Astrocyte of the cerebellum (primary cell): ENCODE results near the gene SMIM22.

Experiments used
- DNase-seq: peaks from one replicate; pipeline ENCODE4 v3.0.0-alpha.2; 2011; ENCODE audit warnings: low read depth
- H3K4me3 ChIP-seq: 2 replicates; pipeline ENCODE4 v1.5.1; 2011; ENCODE audit warnings: mild to moderate bottlenecking, low read depth, low read length, moderate library complexity
- in situ Hi-C: cut with HindIII; loops from 2 replicates; pipeline ENCODE4 v1.10.0; 2017; ENCODE audit warnings: low sequenced_read_pairs
- TF ChIP-seq, protein P1 (sequence below): IDR thresholded peaks from 2 replicates; pipeline ENCODE4 v1.5.1; 2012; ENCODE audit warnings: low read length, low read depth, moderate library complexity, mild to moderate bottlenecking; ENCODE audit errors: missing control alignments

The SMIM22 gene, protein sequence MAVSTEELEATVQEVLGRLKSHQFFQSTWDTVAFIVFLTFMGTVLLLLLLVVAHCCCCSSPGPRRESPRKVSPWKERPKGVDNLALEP

DNA sequence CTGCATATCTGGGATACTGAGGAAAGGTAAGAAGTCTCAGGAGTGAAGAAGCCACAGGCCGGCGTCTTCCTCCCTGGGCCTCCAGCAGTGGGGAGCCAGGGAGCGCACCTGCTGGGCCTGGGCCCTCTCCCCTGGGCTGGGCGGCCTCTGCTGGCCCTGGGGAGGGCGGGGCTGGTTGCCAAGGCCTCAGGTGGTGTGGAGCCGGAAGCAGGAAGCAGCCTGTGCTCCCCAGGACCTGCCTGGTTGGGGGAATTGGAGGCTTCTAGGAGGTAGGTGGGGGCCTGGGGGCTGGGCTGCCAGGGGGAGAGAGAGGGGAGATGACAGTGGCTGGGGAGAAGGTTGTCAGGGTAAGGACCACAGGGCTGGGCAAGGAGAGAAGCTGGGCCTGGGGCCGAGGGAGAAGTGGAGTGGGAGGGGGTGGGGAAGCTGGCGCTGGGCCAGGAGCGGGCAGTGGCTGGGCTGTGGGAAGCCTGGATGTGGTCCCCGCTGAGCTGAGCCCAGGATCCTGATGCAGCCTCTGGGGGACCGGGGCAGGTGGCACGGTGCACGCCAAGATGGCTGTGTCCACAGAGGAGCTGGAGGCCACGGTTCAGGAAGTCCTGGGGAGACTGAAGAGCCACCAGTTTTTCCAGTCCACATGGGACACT, at the start of gene SMIM22:
Gene SMIM22 (plus strand): TSS at position 189 of the 647 bp plus-strand sequence. CDS start 366 bp downstream, at position 555.
- H3K4me3 ChIP-seq = no peak within 1 kb of the TSS
- in situ Hi-C loops = no loop called here
- no peak for DNase-seq
- TF ChIP-seq, protein P1, sequence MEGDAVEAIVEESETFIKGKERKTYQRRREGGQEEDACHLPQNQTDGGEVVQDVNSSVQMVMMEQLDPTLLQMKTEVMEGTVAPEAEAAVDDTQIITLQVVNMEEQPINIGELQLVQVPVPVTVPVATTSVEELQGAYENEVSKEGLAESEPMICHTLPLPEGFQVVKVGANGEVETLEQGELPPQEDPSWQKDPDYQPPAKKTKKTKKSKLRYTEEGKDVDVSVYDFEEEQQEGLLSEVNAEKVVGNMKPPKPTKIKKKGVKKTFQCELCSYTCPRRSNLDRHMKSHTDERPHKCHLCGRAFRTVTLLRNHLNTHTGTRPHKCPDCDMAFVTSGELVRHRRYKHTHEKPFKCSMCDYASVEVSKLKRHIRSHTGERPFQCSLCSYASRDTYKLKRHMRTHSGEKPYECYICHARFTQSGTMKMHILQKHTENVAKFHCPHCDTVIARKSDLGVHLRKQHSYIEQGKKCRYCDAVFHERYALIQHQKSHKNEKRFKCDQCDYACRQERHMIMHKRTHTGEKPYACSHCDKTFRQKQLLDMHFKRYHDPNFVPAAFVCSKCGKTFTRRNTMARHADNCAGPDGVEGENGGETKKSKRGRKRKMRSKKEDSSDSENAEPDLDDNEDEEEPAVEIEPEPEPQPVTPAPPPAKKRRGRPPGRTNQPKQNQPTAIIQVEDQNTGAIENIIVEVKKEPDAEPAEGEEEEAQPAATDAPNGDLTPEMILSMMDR = no peak

GRCh38 chr16:4746215-4746614, 49.0 kb upstream of the SMIM22 start:
- in situ Hi-C loops = no loop called here
- H3K4me3 ChIP-seq = no peak overlapping the region
- TF ChIP-seq, protein P1 = no peak
- no peak for DNase-seq

DNA sequence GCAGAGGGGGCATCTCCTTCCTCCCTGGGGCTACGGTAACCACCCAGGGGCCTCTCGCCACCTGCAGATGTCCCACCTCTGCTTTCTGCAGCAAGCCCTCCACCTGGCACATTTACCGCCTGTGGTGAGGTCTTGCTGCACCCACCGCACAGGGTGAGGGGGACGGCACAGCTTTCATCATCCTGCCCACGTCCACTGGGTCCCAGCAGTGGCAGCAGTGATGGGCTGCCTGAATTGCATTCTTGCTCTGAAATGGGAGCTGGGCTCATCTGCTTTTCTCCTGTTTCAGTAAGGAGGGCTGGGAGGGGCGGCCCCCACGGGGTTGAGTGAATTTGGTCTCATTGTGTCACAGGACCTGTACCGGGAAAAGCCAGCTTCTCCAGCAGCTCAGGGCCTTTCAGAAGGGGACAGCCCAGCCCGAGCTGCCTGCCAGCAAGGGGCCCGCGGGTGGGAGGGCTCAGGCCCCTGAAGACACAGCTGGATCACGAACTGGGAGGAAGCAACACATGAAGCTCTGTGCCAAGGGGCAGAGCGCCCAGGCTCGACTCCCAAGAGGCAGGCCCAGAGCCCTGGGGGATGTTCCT, 48.1 kb upstream of the SMIM22 start:
- DNase-seq = no peak
- TF ChIP-seq, protein P1 = no peak
- in situ Hi-C loops = no loop called here
- no peak overlapping the region for H3K4me3 ChIP-seq

DNA sequence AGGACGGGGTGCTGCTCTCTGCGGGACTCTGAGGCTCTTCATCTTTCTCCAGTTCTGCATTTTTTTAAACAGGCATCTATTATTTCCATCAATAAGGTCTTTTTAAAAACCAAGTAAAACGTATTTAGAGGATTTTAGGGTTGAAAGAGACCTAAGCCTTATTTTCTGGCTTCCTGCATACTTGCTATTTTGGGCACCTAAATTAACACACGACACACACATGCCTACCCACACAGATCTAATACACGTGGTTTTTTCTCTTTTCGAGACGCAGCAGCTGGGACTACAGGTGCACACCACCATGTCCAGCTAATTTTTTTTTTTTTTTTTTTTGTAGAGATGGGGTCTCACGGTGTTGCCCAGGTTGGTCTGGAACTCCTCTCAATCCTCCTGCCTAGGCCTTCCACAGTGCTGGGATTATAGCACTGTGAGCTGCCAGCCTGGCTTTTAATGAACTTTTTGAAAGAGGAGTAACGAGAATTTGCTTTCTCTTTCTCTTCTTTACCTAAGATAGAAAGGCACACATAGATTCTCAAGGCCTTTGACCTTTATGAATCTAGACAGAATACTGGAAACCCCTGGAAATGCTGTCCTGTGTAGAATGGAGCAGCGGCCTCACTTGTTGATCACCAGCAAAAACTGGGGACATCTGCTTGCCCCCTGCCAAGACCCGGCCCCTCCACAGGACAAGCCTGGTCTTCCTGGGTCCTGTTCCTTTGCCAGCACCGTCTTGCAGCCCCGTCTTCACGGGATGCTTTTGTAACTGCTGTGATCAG, 47.1 kb upstream of the SMIM22 start:
- no peak overlapping the region for H3K4me3 ChIP-seq
- TF ChIP-seq, protein P1 = no peak
- in situ Hi-C loops = no loop called here
- DNase-seq = no peak

GRCh38 chr16:4748682-4749411, 46.3 kb upstream of the SMIM22 start:
- in situ Hi-C loops = no loop called here
- no peak overlapping the region for H3K4me3 ChIP-seq
- DNase-seq = no peak

More at GRCh38 chr16:4748682-4749411, 46.3 kb upstream of the SMIM22 start:
- TF ChIP-seq, protein P1 = no peak
